ENCODE data around the gene CYFIP2.

DNA sequence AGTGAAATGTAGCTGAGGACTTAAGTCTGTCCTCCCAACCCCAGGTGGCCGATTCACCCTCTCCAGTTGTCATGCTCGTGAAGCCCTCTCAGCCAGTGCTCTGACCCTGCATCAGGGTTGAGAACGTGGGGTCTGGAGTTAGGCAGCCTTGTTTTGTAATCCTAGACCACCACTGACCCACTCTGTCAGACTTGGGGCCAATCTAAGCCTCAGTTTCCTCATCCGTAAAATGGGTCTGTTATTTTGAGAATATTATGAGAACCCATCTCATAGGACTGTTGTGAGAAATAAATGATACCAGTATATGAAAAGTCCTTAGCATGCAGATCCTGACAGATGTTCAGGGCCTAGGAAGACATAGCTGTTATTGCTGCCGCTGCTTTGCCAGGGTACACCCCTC is 37.1 kb downstream of the CYFIP2 start:
- TF ChIP-seq, protein P1, sequence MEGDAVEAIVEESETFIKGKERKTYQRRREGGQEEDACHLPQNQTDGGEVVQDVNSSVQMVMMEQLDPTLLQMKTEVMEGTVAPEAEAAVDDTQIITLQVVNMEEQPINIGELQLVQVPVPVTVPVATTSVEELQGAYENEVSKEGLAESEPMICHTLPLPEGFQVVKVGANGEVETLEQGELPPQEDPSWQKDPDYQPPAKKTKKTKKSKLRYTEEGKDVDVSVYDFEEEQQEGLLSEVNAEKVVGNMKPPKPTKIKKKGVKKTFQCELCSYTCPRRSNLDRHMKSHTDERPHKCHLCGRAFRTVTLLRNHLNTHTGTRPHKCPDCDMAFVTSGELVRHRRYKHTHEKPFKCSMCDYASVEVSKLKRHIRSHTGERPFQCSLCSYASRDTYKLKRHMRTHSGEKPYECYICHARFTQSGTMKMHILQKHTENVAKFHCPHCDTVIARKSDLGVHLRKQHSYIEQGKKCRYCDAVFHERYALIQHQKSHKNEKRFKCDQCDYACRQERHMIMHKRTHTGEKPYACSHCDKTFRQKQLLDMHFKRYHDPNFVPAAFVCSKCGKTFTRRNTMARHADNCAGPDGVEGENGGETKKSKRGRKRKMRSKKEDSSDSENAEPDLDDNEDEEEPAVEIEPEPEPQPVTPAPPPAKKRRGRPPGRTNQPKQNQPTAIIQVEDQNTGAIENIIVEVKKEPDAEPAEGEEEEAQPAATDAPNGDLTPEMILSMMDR (IDR thresholded peaks at IDR 0.05): no peak
- TF ChIP-seq POLR2A (IDR thresholded peaks at IDR 0.05): no peak

Data from esophagus squamous epithelium (tissue), 4 donors.